ENCODE data around the gene CALML5.
A peak's percentile ranks its signal among the peaks of the same experiment; 100 is the strongest.

Gene CALML5

DNA sequence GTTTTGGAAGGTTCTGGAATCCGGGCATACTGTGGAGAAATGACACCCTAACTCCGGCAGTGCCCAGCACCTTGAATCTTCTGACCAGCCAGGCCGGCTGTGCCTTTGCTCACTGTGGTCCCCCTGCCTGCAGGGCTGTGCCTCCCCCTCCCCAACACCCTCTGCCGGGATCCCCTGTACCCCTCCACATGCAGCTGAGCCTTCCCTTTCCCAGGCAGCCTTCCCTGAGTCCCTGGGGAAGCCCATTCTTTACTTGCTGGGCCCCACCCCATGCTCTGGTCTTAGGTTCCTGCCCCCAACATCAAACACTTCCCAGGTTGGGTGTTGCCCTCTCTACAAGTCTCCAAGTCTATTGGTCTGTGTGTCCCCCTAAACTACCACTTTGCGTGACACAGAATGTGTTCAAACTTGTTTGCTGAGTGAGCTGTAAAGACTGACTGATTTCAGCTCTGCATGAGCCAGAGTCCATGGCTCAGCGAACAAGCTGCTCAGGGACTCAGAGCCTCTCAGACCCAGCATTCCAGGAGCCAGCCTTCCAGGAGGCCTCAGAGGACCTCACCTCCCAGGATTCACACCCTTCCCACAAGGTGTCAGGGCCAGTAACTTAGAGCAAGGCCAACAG is 31.6 kb downstream of the CALML5 start:
- no peak for DNase-seq (ENCODE audit: insufficient read length, low spot score)
- no peak for FAIRE-seq

DNA sequence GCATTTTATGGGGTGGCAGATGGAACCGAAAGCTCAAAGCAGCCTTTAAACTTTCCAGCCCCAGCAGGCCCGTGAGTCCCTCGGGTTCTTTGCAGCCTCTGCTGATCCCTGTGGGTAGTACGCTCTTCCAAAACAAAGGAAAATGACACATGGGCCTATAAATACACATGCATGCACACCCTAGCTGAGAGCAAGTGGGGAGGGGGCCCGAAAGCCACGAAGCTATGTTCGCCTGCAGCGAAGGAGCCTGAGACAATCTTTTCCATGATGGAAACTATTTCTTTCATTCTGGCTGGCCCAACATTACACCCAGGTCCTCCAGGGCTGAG is 32.2 kb downstream of the CALML5 start:
- DNase-seq (ENCODE audit: insufficient read length, low spot score) (no peak), FAIRE-seq (no peak)

- no peak for DNase-seq (ENCODE audit: insufficient read length, low spot score)
- no peak for FAIRE-seq
Observed at GRCh38 chr10:5466451-5467206, 32.7 kb downstream of the CALML5 start.

DNA sequence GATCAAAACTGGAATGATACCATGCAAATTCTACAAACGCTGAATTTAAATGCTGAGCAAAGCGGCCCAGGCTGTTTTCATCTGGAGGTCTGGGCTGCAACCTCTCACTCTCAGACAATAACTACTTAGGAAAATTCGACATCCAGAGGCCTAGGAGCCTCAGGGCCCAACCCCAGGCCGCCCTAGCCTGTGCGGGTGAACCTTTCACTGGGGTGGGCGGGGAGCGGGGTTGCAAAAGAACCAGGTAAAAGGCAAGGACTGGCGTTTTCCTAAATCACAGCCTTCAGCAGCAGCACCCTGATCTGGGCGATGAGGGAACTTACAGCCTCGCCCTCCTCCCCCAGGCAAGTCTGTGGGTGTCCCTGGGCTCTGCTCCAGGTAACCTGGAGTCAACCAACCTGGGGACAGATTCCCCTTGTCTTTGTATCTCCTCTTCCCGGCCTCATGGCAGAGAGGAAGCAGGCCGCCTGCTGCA is 33.4 kb downstream of the CALML5 start:
- DNase-seq (ENCODE audit: insufficient read length, low spot score) (no peak), FAIRE-seq (no peak)

DNA sequence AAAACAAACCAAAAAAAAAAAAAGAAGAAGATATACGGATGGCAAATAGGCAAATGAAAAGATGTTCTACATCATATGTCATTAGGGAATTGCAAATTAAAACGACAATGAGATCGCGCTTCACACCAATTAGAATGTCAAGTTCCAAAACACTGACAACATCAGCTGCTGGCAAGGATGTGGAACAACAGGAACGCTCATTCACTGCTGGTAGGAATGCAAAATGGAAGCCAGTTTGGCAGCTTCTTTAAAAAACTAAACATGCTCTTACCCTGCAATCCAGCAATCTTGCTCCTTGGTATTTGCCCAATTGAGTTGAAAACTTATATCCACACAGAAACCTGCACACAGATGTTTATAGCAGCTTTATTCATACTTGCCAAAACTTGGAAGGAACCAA is 34.8 kb downstream of the CALML5 start:
- FAIRE-seq (no peak), DNase-seq (ENCODE audit: insufficient read length, low spot score) (no peak)

DNA sequence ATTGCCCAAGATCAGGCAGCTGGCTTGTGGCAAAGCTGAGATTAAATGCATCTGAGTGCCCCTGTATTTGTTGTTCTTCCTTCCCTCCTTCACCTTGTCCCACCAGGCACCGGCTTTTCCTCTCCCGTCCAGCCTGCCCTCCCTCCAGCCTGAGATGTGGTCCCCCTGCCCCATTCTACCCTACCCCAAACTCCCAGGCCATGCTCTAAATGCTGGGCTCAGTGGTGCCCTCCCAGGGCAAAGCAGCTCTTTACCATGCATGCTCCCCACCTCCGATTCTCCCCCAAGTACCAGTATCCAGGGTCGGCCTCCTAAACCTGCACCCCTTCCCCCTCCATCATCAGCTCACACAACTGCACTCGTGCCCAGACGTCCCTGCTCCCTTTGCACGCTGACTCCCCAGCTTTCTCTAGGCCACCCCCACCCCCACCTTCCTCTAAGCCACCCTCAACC is 36.5 kb downstream of the CALML5 start:
- no peak for DNase-seq (ENCODE audit: insufficient read length, low spot score)
- FAIRE-seq: no peak

DNA sequence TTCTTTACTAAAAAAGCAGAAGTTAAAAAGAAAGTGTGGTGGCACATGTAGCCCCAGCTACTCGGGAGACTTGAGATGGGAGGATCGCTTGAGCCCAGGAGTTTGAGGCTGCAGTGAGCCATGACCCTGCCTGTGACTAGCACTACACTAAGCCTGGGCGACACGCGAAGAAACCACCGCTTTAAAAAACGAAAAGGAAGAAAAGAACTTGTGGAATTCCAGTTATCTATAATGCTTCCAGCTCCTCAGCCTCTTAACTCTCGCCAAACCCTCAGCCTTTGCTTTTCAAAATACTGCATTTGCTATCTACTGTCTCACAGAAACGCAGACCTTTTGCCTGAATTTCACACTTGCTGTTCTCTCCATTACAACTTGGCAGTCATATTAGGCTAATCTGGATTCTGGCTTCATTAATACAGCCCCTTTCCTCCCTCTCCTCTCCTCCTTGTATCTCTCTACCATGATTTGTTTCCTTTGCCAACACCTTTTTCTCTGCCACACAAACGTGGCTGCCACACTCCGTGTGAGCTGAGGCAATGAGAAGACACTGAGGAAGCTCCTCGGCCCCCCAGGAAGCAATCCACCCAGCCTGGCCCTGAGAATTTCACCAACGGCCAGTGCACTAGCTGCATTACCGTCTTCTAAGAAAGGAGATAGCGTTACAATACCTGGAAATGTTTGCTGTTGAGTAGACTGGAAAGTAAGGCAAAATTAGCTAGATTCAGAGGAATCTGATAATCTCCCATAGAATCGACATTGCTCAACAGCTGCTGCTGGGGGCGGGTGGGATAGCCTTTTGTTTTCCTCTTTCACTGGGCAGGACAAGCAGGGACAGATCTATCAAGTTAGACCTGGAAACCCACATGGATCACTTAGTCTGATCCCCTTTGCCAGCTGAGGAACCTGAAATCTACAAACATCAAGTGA is 37.2 kb downstream of the CALML5 start:
- FAIRE-seq: no peak
- no peak for DNase-seq (ENCODE audit: insufficient read length, low spot score)

GRCh38 chr10:5461203-5461588 is 38.2 kb downstream of the CALML5 start:
- FAIRE-seq (no peak), DNase-seq (ENCODE audit: insufficient read length, low spot score) (no peak)

GRCh38 chr10:5460468-5461202 is 38.7 kb downstream of the CALML5 start:
- no peak for FAIRE-seq
- no peak for DNase-seq (ENCODE audit: insufficient read length, low spot score)

DNA sequence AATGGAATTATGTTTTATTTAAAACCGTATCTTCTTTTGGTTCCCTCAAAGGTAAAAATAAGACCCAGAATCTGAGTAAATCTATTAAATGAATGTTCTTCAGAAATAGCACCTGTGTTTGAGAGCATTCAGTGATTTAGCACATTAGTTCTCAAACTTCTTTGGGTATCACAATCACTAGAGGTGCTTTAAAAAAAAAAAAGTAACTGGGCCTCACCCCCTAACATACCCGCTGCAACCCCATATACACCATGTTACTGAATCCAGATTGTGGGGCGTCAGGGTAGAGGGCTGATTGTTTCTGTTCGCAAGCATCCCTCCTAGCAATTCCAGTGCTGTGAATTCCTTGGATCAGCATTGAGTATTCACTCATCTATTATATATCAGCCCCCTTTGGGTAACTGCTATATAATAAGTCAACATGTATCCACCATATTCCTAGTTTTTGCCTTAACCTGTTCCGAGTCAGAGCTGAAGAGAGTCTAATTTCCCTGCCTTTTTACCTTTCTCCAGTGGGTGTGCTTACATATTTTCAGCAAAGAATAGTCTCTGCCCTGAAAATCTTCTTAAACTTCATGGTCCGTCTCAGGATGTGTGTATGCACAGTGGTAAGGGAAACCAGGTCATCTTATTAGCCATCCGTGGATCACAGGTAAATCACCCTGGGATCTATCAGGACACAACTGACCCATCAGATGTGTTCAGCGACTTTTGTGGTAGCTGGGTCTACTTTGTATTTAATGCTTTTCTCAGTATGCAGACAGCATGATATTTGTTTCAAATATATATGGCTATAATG is 40.2 kb downstream of the CALML5 start:
- FAIRE-seq (no peak), DNase-seq (ENCODE audit: insufficient read length, low spot score) (no peak)

DNA sequence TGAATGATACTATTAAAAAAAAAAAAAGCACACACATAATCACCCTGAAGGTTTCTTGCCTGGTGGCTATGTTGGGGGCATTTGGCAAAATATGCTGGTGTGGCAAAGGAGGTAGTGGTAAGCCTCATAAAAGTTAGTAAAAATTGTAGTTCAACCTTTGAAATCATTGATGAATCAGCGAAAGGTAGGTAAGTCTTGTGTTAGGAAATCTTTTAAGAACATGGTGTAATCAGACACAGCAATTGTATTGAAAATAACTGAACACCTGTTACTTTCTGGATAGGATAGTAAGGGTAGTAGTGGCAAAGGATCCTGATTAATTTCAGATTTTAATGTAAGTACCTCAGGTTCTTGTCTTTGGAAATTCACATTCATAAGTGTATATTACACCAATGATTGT is 40.9 kb downstream of the CALML5 start:
- FAIRE-seq (no peak), DNase-seq (ENCODE audit: insufficient read length, low spot score) (no peak)

GRCh38 chr10:5457741-5458140 is 41.6 kb downstream of the CALML5 start:
- FAIRE-seq: no peak

GRCh38 chr10:5456563-5456962 is 42.8 kb downstream of the CALML5 start:
- FAIRE-seq: no peak
- no peak for DNase-seq (ENCODE audit: insufficient read length, low spot score)

More at GRCh38 chr10:5457741-5458140, 41.6 kb downstream of the CALML5 start:
- no peak for DNase-seq (ENCODE audit: insufficient read length, low spot score)

- FAIRE-seq: no peak
- DNase-seq (ENCODE audit: insufficient read length, low spot score): no peak
Observed at GRCh38 chr10:5453749-5454489, 45.5 kb downstream of the CALML5 start.

GRCh38 chr10:5450605-5451384 is 48.6 kb downstream of the CALML5 start:
- FAIRE-seq: no peak

DNA sequence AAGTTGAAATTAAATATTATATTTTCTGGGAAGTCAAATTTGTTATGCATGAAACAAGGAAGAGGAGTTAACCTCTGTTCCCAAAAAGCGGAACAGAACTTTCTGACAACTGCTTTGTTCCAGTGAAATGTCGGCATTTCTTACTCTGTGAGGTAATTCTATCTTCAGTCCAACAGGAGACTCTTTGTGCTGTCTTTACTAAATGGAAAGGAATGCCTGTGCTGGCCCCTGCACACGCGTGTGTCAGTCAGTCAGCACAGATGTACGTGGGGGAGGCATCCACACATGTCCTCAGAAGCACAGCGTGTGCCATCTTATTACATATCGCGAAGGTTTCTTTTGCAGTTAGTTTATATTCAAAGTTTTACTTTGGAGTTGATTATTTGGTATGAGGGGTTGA is 49.5 kb downstream of the CALML5 start:
- FAIRE-seq (no peak), DNase-seq (ENCODE audit: insufficient read length, low spot score) (peak; percentile 38)

More at GRCh38 chr10:5450605-5451384, 48.6 kb downstream of the CALML5 start:
- DNase-seq (ENCODE audit: insufficient read length, low spot score): no peak

DNA sequence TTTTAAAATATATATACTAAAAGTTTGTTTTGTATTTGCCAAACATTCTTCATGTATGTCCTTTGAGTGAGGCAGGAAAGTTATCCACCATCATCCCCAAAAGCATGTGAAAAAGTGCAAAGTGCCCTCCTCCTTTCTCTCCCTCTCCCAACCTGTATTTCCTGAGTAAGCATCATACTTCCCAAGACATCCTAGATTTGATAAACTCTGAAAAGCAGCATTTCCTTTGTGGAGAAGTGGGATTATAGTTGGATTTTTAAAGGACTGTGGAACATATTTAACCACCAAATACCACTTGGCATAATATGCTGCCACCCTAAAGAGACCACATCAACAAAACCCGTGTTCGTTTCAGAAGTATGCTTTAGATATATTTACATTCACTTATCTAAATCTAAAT is 50.1 kb downstream of the CALML5 start:
- no peak for FAIRE-seq
- no peak for DNase-seq (ENCODE audit: insufficient read length, low spot score)
